ENCODE data around the gene FLT3. TPM values are rescaled to one million over a fixed set of nuclear protein-coding genes. Genes with fewer than 3 reads are reported as not detected.
A peak's percentile ranks its signal among the peaks of the same experiment; 100 is the strongest.

FLT3 gene
- polyA plus RNA-seq, 3 donors: 2.1 to 5.3 (median 3.7) TPM

GRCh38 chr13:28002886-28003698 is 97.3 kb downstream of the FLT3 start:
- Histone ChIP-seq H3K27ac (ENCODE audit: low read depth in 1 of 2, low read length in 2 of 2) (no peak overlapping the region), H3K4me2 (replicated peaks; ENCODE audit: extremely low read depth, low read length, poor library complexity, severe bottlenecking) (no peak overlapping the region), H3K4me3 (replicated peaks in 1 of 3; ENCODE audit: low read depth in 2 of 3, low read length in 3 of 3) (no peak overlapping the region), H3K36me3 (replicated peaks in 1 of 2; ENCODE audit: control insufficient read depth in 1 of 2, insufficient read depth in 2 of 2, low read length in 2 of 2) (peaks cover 2 to 14% of the 10 kb centered on the region in 2 donors), H3K9me3 (replicated peaks in 1 of 2; ENCODE audit: control insufficient read depth in 1 of 2, insufficient read depth in 1 of 2, low read length in 2 of 2) (no peaks in the 10 kb centered on the region), H3K79me2 (ENCODE audit: insufficient read depth, low read length) (no peaks in the 10 kb centered on the region), H3K27me3 (ENCODE audit: control insufficient read depth in 2 of 2, insufficient read depth in 2 of 2, low read length in 2 of 2) (no peaks in the 10 kb centered on the region), H2AFZ (ENCODE audit: insufficient read depth, low read depth, low read length, poor library complexity, severe bottlenecking) (no peak overlapping the region), H3K9ac (ENCODE audit: insufficient read depth, low read length, poor library complexity, severe bottlenecking) (no peak overlapping the region), H3K4me1 (ENCODE audit: control insufficient read depth in 1 of 2, insufficient read depth in 2 of 2, low read length in 2 of 2) (no peaks in the 10 kb centered on the region), H4K20me1 (ENCODE audit: insufficient read depth, low read length) (no peaks in the 10 kb centered on the region)
- no peak overlapping the region for H3K27ac Mint-ChIP-seq
- H3K9me3 Mint-ChIP-seq: no peaks in the 10 kb centered on the region
- H3K4me1 Mint-ChIP-seq: peaks cover under 1% of the 10 kb centered on the region
- intact Hi-C loops (cut with micrococcal nuclease): no loop called here
- no peak for DNase-seq
- H3K36me3 Mint-ChIP-seq: peaks cover 8 to 14% of the 10 kb centered on the region in 2 donors
- no peak overlapping the region for H3K4me3 Mint-ChIP-seq
- WGBS (ENCODE audit: insufficient coverage): 86% methylated on average over 1 of the region's 6 CpGs
- H3K27me3 Mint-ChIP-seq (ENCODE audit: low read depth in 3 of 3): peaks cover 2 to 3% (median 2%) of the 10 kb centered on the region in 3 donors
- no peak for TF ChIP-seq CTCF (IDR thresholded peaks at IDR 0.05)

GRCh38 chr13:28001837-28002473 is 98.4 kb downstream of the FLT3 start:
- Histone ChIP-seq H3K4me2 (replicated peaks; ENCODE audit: extremely low read depth, low read length, poor library complexity, severe bottlenecking) (no peak overlapping the region), H3K36me3 (replicated peaks in 1 of 2; ENCODE audit: control insufficient read depth in 1 of 2, insufficient read depth in 2 of 2, low read length in 2 of 2) (peaks cover 2 to 14% of the 10 kb centered on the region in 2 donors), H3K4me3 (replicated peaks in 1 of 3; ENCODE audit: low read depth in 2 of 3, low read length in 3 of 3) (no peak overlapping the region), H3K4me1 (ENCODE audit: control insufficient read depth in 1 of 2, insufficient read depth in 2 of 2, low read length in 2 of 2) (no peaks in the 10 kb centered on the region), H3K9ac (ENCODE audit: insufficient read depth, low read length, poor library complexity, severe bottlenecking) (no peak overlapping the region), H4K20me1 (ENCODE audit: insufficient read depth, low read length) (no peaks in the 10 kb centered on the region), H3K9me3 (replicated peaks in 1 of 2; ENCODE audit: control insufficient read depth in 1 of 2, insufficient read depth in 1 of 2, low read length in 2 of 2) (no peaks in the 10 kb centered on the region), H3K27ac (ENCODE audit: low read depth in 1 of 2, low read length in 2 of 2) (no peak overlapping the region), H3K27me3 (ENCODE audit: control insufficient read depth in 2 of 2, insufficient read depth in 2 of 2, low read length in 2 of 2) (no peaks in the 10 kb centered on the region), H2AFZ (ENCODE audit: insufficient read depth, low read depth, low read length, poor library complexity, severe bottlenecking) (no peak overlapping the region), H3K79me2 (ENCODE audit: insufficient read depth, low read length) (no peaks in the 10 kb centered on the region)
- Mint-ChIP-seq H3K36me3 (peaks cover 6% of the 10 kb centered on the region in 2 donors), H3K27ac (peak overlapping the region in 1 of 7 donors; percentile 69), H3K4me3 (no peak overlapping the region), H3K9me3 (no peaks in the 10 kb centered on the region), H3K27me3 (ENCODE audit: low read depth in 3 of 3) (peaks cover 2 to 3% (median 2%) of the 10 kb centered on the region in 3 donors), H3K4me1 (peaks cover 3% of the 10 kb centered on the region)
- no peak for TF ChIP-seq CTCF (IDR thresholded peaks at IDR 0.05)
- intact Hi-C loops (cut with micrococcal nuclease): no loop called here
- no peak for DNase-seq
- WGBS (ENCODE audit: insufficient coverage): 81% methylated on average over 19 of the region's 20 CpGs
